HG02571 (cell line): ENCODE measurements around the gene CLMN.

Experiments
- ATAC-seq: cut with Tn5 transposase; IDR thresholded peaks from one replicate; pipeline ENCODE4 v1.9.1; 2021; ENCODE audit warnings: mild to moderate bottlenecking, moderate library complexity; ENCODE audit not compliant: unreplicated experiment

The CLMN gene, protein sequence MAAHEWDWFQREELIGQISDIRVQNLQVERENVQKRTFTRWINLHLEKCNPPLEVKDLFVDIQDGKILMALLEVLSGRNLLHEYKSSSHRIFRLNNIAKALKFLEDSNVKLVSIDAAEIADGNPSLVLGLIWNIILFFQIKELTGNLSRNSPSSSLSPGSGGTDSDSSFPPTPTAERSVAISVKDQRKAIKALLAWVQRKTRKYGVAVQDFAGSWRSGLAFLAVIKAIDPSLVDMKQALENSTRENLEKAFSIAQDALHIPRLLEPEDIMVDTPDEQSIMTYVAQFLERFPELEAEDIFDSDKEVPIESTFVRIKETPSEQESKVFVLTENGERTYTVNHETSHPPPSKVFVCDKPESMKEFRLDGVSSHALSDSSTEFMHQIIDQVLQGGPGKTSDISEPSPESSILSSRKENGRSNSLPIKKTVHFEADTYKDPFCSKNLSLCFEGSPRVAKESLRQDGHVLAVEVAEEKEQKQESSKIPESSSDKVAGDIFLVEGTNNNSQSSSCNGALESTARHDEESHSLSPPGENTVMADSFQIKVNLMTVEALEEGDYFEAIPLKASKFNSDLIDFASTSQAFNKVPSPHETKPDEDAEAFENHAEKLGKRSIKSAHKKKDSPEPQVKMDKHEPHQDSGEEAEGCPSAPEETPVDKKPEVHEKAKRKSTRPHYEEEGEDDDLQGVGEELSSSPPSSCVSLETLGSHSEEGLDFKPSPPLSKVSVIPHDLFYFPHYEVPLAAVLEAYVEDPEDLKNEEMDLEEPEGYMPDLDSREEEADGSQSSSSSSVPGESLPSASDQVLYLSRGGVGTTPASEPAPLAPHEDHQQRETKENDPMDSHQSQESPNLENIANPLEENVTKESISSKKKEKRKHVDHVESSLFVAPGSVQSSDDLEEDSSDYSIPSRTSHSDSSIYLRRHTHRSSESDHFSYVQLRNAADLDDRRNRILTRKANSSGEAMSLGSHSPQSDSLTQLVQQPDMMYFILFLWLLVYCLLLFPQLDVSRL

GRCh38 chr14:95319312-95320077 lies at the start of gene CLMN:
CLMN (minus strand) TSS chr14:95319908; CDS start chr14:95319792, 116 bp downstream.
- no peak for ATAC-seq

- ATAC-seq = no peak
These were observed 45.7 kb upstream of the CLMN start for GRCh38 chr14:95365401-95365800.

DNA sequence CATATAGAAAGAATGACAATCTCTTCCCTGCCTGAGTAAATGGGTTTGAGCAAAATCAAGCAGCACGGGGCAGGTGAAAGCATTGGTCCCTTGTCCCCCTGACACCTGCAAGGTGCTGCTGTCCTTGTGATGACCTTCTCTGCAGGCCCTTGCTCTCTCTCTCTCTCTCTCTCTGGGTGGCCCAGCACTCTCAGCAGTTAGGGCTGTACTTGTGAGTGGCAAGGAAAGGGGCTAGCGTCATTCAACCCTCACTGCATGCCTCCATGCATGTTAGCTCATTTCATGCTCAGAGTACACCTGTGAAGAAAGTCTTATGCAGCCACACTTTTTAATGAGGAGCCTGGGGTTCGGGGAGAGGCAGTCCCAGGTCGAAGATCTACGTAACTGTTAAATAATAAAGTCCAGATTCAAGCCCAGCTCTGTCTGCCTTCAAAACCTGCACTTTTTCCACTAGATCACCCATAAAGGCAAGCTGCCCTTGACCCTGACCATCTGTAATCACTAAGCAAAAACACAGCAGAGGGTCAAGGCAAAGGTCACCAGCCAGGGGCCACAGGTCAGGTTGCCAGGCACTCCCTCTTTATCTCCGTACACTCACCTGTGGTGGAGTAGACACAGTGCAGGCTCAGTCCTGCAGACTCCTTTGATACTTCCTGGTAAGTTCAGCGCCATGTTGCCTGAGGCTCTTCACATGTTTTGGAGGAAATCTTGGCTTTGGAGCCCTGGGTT lies 44.9 kb upstream of the CLMN start:
- no peak for ATAC-seq

DNA sequence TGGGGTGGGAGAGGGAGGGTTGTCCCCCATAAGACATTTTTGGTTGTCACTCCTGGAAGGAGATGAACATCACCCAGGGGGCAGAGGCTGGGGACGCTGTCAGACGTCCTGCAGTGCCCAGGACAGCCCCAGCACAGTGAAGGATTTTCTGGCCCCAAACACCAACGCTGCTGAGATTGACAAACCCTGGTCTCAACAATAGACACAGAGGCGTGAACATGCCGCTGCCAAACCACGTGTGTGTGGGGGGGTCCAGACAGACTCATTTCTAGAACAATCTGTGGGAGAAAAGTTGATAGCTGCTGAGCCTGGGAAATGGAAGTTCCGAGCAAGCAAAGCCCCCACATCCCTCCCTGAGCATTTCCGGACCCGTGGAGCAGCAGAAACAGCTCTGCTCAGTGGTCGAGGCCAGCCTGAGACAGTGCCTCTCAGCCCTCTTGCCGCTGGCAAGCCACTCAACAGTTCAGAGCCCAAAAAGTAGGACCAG lies 43.8 kb upstream of the CLMN start:
- ATAC-seq = no peak

DNA sequence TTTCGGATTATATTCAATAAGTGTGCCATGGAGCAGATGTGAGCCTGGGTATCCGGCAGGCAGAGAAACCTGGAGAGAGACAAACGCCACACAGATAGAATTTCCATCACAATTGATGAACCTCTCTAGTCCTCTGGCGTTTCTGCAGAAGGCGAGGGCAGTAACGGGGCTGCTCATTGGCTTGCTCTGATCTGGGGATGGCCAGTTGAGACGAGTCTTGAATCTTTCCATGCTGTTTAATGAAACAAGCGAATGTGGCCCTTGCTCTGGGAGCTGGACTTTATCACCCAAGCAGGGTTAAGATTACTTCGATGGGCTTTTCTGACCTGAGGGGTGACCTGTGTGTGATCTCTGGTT lies 42.4 kb upstream of the CLMN start:
- no peak for ATAC-seq

- ATAC-seq = no peak
These were observed 41.8 kb upstream of the CLMN start for GRCh38 chr14:95361373-95362137.

- ATAC-seq = no peak
These were observed 41.1 kb upstream of the CLMN start for GRCh38 chr14:95360828-95361227.

DNA sequence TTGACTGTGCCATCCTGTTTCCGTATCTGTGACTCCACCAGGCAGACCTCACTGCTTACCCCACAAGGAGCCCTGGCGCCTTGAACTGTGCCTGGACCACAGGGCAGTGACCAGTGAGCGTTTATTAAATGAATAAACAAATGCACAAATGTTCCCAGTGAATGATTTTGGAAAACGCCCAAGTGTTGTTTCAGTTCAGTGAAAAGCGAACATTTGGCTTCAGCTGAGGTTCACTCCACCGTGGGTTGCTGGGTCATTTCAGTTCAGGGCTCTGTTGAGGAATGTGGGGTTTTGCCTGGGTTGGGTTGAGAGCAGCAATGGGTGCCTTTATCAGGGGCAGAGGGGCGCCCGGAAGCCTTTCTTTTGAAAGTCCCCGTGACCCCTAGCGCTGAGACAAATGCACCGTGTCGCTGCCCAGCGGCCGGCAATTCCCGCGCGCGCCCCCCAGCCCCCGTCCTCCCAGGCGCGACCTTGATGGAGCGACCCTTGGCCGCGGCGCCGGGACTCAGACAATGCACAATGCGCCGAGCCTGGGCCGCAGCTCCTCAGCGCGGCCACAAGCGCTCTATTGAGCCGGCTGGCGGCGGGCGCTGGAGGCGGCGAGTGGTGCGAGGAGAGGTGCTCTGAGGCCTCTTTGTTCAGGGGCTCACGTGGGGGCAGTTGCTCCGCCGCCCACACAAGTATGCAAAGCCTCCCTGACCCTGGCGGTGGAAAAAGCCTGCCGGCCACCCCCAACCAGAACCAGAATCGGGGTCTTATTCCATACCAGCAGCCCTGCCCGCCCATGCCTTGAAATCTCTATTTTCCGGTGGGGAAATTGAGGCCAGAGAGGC lies 40.5 kb upstream of the CLMN start:
- no peak for ATAC-seq

DNA sequence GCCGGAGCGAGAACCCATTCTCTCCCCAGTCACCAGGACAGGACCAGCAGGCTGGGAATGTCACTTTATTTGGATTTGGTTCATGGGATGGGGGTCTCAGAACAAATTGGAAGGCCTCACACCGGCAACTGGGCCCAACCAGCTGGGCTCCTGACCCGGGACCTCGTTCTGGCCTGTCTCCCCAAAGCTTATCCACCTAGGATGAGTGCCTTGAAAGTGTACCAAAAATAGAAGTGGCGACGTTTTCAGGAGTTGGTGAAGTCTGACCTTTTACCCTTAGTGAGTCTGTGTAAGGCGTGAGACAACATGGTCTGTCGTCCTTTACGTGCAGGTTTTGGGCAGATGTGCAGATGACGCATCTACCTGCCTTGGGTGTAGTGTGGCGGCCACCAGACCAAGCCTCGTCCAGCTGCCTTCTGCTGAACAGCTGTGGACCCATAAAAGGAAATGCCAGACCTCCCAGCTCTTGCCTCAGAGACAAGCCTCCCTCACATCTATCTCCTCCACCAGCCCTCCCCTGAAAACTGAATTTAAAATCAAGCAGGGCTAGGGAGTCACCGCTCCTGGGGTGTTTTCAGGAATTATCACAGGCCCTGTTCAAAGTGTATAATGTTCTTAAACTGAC lies 36.6 kb upstream of the CLMN start:
- ATAC-seq = no peak

DNA sequence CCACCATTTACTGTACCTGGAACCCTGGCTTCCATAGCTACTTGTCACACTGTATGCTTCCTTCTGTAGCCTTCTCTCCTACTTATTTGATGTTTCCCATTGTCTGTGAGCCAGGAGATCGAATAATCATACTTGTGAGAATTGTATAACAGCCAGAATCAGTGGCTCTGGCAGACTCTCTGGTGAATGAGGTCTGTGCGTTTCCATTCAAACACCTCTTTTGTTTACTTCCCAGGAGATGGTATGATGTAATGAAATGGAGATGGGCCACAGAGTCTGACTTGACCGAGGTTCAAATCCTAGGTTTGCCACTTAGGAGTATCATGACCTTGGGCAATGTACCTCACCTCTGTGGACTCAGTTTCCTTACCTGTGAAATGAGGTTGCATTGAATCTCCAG lies 35.7 kb upstream of the CLMN start:
- ATAC-seq = no peak

DNA sequence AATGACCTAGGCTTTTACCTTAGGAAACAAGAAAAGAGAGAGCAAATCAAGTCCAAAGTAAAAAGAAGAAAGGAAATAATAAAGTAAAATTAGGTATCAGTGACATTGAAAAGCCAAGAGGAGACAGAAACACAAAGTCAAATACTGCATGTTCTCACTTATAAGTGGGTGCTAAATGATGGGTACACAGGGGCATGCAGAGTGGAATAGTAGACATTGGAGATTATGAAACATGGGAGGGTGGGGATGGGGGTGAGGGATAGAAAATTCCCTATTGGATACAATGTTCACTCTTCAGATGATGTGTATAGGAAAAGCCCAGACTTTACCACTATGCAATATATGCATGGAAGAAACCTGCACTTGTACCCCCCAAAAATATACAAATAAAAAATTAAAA lies 35.1 kb upstream of the CLMN start:
- no peak for ATAC-seq

GRCh38 chr14:95353664-95354063 lies 34.0 kb upstream of the CLMN start:
- no peak for ATAC-seq

- no peak for ATAC-seq
These were observed 33.3 kb upstream of the CLMN start for GRCh38 chr14:95353007-95353406.

- ATAC-seq = no peak
These were observed 32.8 kb upstream of the CLMN start for GRCh38 chr14:95352481-95352880.

DNA sequence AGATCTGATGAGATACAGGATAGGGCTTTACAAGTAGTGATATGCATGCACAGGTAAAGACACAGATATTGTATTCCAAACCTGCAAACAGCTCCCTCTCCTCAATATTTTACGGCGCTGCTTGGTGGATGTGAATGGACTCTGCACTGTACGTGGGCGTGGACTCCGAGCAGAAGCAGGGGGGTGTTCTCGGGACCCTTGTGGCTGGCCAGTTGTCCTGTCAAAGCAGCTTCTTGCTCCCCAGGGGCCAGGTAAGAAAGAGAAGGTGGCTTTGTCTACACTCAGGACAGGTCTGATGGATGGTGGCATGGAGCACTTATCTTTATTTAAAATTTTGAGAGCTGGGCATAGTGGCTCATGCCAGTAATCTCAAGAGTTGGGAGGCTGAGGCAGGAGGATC lies 29.5 kb upstream of the CLMN start:
- ATAC-seq = no peak

- no peak for ATAC-seq
These were observed 28.8 kb upstream of the CLMN start for GRCh38 chr14:95348395-95349080.

GRCh38 chr14:95346820-95347219 lies 27.1 kb upstream of the CLMN start:
- no peak for ATAC-seq

DNA sequence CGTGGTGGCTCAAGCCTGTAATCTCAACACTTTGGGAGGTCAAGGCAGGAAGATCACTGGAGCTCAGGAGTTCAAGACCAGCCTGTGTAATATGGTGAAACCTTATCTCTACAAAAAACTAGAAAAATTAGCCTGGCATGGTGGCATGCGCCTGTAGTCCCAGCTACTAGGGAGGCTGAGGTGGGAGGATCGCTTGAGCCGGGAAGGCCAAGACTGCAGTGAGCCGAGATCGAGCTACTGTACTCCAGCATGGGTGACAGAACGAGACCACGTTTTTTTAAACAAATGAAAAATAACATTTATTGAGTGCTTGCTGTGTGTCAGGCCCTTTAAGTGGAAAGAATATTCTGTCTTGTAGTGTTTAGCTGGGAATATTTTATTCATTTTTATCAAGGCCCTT lies 26.6 kb upstream of the CLMN start:
- ATAC-seq = no peak
